ENCODE data around the gene HCCS.

HCCS gene

Small RNA genes within 50 kb of the gene (small RNA-seq; reads per million reads assigned to genes)
- gene RF00019 (0 reads per million in 2 experiments), gene RF02271 (0 reads per million in 2 experiments)

All from SK-N-DZ (cell line).